Activated CD8-positive, alpha-beta T cell treated with anti-CD3 and anti-CD28 coated beads, Interleukin-2, amount 10 ng/mL, durations not matched to agents 7 days and 5 days (primary cell): ENCODE measurements around the gene DHPS. TPM values are rescaled to one million over a fixed set of nuclear protein-coding genes. Genes with fewer than 3 reads are reported as not detected.
"Not testable (repeated sequence)": the region's sequence is repeated elsewhere in the genome, so short reads cannot be mapped to it uniquely, and the experiment has no call there.

Experiments
- ATAC-seq: fragments of 150-1000 bp; cut with Tn5 transposase; one replicate; pipeline ENCODE4 v1.10.0; 2021; ENCODE audit warnings: moderate library complexity
- CTCF ChIA-PET: fragments of 350-600 bp; sonication (Branson Sonifier 250); formaldehyde crosslinking; loops from one replicate; lab custom pipeline; 2021; ENCODE audit warnings: antibody characterized with exemption; lab: Charles Lee
- POLR2A ChIA-PET: fragments of 350-600 bp; sonication (Branson Sonifier 250); formaldehyde crosslinking; loops from one replicate; lab custom pipeline; 2021; ENCODE audit warnings: antibody characterized with exemption; lab: Charles Lee
- DNase-seq: peaks from one replicate; pipeline ENCODE4 v3.0.0-alpha.2; 2020
- H3K27ac Mint-ChIP-seq: one replicate; pipeline ENCODE4 v1.8.0; 2021; ENCODE audit warnings: mild to moderate bottlenecking, mixed read lengths
- H3K27me3 Mint-ChIP-seq: one replicate; pipeline ENCODE4 v1.8.0; 2021; ENCODE audit warnings: low read depth, mixed read lengths
- H3K36me3 Mint-ChIP-seq: one replicate; pipeline ENCODE4 v1.8.0; 2021; ENCODE audit warnings: low read depth, mixed read lengths
- H3K4me1 Mint-ChIP-seq: one replicate; pipeline ENCODE4 v1.8.0; 2021; ENCODE audit warnings: low read depth, mixed read lengths
- H3K4me3 Mint-ChIP-seq: one replicate; pipeline ENCODE4 v1.8.0; 2021; ENCODE audit warnings: mild to moderate bottlenecking, mixed read lengths
- H3K9me3 Mint-ChIP-seq: one replicate; pipeline ENCODE4 v1.8.0; 2022; ENCODE audit warnings: mixed read lengths; ENCODE audit not compliant: insufficient read depth
- total RNA-seq, 2 experiments: library from RNA; stranded (reverse); gene quantifications; one replicate each; pipeline ENCODE4 v1.2.3, GENCODE V29; 2021

DHPS gene
- total RNA-seq, 2 experiments from 2014 or later, result 109 to 121 TPM

DNA sequence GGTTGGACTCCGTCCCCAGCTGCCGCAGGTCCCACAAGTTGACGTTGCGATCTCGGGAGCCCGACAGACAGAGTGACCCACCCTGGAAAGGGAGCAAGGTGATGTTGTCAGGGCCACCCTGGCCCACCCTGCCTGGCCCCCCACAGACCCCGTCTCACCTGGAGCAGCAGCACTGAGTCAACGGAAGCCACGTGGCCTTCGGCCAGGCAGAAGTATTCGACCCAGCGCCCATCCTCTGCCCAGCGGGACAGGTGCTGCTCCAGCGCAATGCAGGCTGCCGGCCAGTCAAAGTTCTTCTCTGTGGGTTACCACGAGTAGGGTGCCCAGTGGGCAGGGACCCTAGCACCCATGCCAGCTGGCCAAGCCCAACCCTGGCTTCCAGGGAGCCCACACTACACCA is 13.0 kb upstream of the DHPS start:
- no peaks in the 10 kb centered on the region for H3K9me3 Mint-ChIP-seq
- CTCF ChIA-PET, result interaction anchor here (2.4 kb wide), 1 partner anchor 22 kb away, joined by 13 read pairs; no protein-coding TSS in a partner anchor
- POLR2A ChIA-PET, result interaction anchor here (0.7 to 2.4 kb wide), 2 partner anchors 9 to 13 kb away, joined by 3 to 18 read pairs; partner anchors contain the start of gene DHPS
- H3K27me3 Mint-ChIP-seq, result no peaks in the 10 kb centered on the region
- no peak for ATAC-seq
- no peak for DNase-seq
- peaks cover 26% of the 10 kb centered on the region for H3K4me1 Mint-ChIP-seq
- H3K27ac Mint-ChIP-seq, result no peak overlapping the region
- peaks cover 10% of the 10 kb centered on the region for H3K36me3 Mint-ChIP-seq
- H3K4me3 Mint-ChIP-seq, result no peak overlapping the region

DNA sequence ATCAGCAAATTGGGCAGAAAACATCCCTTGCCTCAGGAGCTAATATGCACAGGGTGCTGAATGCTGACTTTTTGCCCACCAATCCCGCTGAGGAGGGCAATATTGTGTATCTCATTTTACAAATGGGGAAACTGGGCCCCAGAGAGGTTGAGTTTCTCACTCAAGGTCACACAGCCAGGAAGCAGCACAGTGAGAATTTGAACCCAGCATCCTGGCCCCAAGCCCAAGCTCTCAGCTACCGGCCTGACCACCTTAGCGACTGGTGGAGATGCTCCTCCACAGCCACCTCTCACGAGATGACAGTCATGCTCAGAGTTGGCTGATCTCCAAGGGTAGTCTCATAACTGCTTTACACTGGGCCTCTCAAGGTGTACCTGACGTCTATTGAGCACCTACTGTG is 11.3 kb upstream of the DHPS start:
- ATAC-seq (no peak), DNase-seq (no peak)
- Mint-ChIP-seq H3K27ac (no peak overlapping the region), H3K9me3 (no peaks in the 10 kb centered on the region), H3K27me3 (no peaks in the 10 kb centered on the region), H3K4me3 (no peak overlapping the region), H3K36me3 (peaks cover 3% of the 10 kb centered on the region), H3K4me1 (peaks cover 23% of the 10 kb centered on the region)
- ChIA-PET POLR2A (interaction anchor here (1.0 kb wide), 1 partner anchor 30 kb away, joined by 4 read pairs; no protein-coding TSS in a partner anchor), CTCF (interaction anchor here (1.1 to 1.2 kb wide), 2 partner anchors 17 to 390 kb away, joined by 3 read pairs; no protein-coding TSS in a partner anchor)

DNA sequence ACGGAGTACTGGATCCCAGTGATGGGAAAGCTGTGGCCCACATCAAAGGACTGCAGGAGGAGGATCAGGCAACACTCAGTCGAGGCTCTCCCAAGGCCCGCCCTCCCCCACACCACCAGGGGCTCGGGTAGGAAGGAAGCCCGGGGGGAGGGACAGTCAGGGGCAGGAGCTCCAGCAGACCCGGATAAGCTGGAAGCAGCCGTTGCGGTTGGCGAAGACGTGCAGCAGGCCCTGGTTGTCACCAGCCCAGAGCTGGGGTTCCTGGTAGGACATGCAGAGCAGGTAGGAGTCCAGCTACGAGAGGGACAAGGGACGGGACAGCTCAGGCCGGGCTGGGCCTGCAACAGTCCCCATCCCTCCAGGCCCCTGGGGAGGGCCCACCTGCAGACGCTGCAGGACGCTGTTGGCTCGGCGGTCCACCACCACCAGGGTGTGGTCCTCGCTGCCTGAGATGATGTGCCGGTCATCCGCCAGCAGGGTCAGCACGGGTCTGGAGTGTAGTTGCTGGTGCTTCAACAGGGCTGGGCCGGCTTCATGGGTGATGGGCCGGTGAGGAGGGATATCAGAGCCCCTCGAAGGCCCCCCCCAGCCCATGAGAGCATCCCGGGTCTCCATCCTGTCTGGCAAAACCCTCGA is 8.0 kb upstream of the DHPS start:
- Mint-ChIP-seq H3K36me3 (no peaks in the 10 kb centered on the region), H3K27ac (no peak overlapping the region), H3K9me3 (no peaks in the 10 kb centered on the region), H3K4me3 (no peak overlapping the region), H3K4me1 (peaks cover 6% of the 10 kb centered on the region), H3K27me3 (no peaks in the 10 kb centered on the region)
- no peak for ATAC-seq
- ChIA-PET POLR2A (no interaction called here), CTCF (no interaction called here)
- no peak for DNase-seq

DNA sequence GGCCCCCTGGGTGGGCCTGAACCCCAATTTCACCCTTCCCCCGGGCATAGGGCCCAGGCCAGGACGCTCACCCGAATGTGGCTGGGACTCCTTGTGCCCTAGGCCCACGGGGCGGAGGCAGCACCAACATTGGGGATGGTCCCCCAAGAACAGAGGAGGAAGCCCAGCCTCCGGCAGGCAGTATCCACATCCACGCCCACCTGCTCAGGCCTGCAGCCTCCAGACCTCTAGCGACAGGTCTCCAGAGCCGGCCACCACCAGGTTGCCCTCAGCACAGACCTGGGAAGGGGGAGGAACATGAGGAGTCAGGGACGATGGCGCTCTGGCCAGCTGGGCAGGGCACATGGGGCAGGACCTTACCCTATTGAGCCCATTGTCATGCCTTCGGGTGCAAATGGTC is 7.3 kb upstream of the DHPS start:
- DNase-seq (no peak), ATAC-seq (no peak)
- no peaks in the 10 kb centered on the region for H3K4me1 Mint-ChIP-seq
- CTCF ChIA-PET, result no interaction called here
- H3K4me3 Mint-ChIP-seq, result no peak overlapping the region
- POLR2A ChIA-PET, result no interaction called here
- H3K27ac Mint-ChIP-seq, result no peak overlapping the region
- no peaks in the 10 kb centered on the region for H3K36me3 Mint-ChIP-seq
- H3K27me3 Mint-ChIP-seq, result no peaks in the 10 kb centered on the region
- no peaks in the 10 kb centered on the region for H3K9me3 Mint-ChIP-seq

DNA sequence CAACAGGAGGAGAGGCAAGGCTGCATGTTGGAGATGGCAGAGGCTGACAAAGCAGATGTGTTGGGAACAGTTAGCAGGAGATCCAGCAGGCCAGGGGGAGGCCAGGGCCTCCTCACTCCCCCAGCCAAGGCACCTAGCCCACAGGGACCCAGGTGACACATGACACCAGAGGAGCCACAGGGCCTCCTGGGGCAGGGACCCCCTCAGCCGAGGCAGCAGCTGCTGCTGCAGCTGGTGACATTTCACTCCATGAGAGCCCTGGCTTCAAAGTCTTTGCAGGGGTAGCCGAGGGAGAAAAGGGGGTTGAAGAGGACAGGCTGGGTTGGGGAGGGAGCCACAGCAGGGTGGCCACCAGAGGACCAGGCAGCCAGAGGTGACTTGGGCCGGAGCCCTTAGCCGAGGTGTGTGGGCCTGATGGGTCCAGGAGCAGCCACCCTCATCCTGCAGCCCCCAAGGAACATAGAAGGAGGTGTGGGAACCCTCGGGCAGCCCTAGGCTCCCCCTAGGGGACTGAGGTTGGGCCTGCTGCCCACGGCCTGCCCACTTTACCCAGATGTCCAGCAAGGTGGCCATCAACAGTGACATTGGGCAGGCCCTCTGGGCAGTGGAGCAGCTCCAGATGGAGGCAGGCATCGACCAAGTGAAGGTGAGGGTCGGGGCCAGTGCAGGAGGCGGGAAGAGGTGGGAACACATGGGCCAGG is 6.0 kb upstream of the DHPS start, which contains the start of gene GNG14:
GNG14 (plus strand) TSS at position 503 of the 701 bp plus-strand sequence; CDS start at position 554, 51 bp downstream.
- Mint-ChIP-seq H3K4me3 (no peak within 1 kb of the TSS), H3K4me1 (no peaks in the 10 kb centered on the region), H3K9me3 (no peaks in the 10 kb centered on the region), H3K27me3 (no peaks in the 10 kb centered on the region), H3K27ac (no peak within 1 kb of the TSS), H3K36me3 (no peaks in the 10 kb centered on the region)
- ATAC-seq (peak; percentile 8), DNase-seq (no peak)
- ChIA-PET POLR2A (no interaction called here), CTCF (no interaction called here)

DNA sequence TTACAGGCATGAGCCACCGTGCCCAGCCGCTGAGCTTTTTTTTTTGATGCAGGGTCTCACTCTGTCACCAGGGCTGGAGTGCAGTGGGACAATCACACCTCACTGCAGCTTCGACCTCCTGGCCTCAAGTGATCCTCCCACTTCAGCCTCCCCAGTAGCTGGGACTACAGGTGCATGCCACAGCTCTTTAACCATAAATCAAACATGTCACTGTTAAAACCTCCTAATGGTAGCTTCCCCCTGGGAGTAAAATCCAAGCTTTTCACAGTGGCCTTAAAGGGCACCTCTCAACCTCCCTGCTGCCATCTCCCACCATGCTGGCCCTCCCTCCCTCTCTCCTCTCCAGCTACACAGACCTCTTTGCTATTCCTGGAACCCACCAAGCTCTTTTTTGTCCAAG is 4.2 kb upstream of the DHPS start:
- POLR2A ChIA-PET, result interaction anchor here (0.7 to 1.9 kb wide), 3 partner anchors 8 to 11 kb away, joined by 3 to 8 read pairs (median 4); partner anchors contain the start of gene FBXW9
- DNase-seq (no peak), ATAC-seq (no peak)
- Mint-ChIP-seq H3K27ac (no peak overlapping the region), H3K9me3 (no peaks in the 10 kb centered on the region), H3K4me3 (no peak overlapping the region), H3K36me3 (peaks cover 4% of the 10 kb centered on the region), H3K27me3 (no peaks in the 10 kb centered on the region), H3K4me1 (peaks cover 4% of the 10 kb centered on the region)
- CTCF ChIA-PET, result interaction anchor here (1.1 to 1.4 kb wide), 3 partner anchors 32 to 75 kb away, joined by 3 to 4 read pairs (median 3); no protein-coding TSS in a partner anchor

DNA sequence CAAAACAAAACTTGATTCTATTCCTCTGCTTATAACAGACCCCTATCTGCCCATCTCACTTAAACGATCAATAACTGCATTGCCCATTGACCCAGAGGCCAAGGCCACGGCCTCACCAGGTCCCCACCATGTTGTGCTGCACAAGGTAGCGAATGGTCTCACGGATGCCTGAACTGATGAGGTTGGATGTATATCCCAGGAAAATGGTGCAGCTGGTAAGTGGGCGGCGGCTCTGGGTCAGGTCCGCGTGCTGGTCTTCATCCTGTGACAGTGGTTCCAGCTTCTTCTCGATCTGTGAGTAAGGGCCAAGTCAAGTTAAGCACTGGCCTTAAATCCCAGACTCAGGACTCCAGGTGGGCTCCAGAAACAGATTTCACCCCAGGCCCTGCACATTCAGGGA is 1.6 kb downstream of the DHPS start:
- peaks cover 24% of the 10 kb centered on the region for H3K4me1 Mint-ChIP-seq
- no peak for ATAC-seq
- no peaks in the 10 kb centered on the region for H3K9me3 Mint-ChIP-seq
- H3K4me3 Mint-ChIP-seq, result peak overlapping the region; percentile 94
- CTCF ChIA-PET, result interaction anchor here (0.9 to 1.7 kb wide), 4 partner anchors 41 to 116 kb away, joined by 3 to 6 read pairs (median 4); no protein-coding TSS in a partner anchor
- POLR2A ChIA-PET, result interaction anchor here (0.7 to 3.0 kb wide), 2 partner anchors 11 to 195 kb away, joined by 3 to 14 read pairs; a partner anchor contains a TSS
- no peaks in the 10 kb centered on the region for H3K27me3 Mint-ChIP-seq
- H3K36me3 Mint-ChIP-seq, result peaks cover 39% of the 10 kb centered on the region
- peak overlapping the region; percentile 54 for H3K27ac Mint-ChIP-seq
- no peak for DNase-seq

DNA sequence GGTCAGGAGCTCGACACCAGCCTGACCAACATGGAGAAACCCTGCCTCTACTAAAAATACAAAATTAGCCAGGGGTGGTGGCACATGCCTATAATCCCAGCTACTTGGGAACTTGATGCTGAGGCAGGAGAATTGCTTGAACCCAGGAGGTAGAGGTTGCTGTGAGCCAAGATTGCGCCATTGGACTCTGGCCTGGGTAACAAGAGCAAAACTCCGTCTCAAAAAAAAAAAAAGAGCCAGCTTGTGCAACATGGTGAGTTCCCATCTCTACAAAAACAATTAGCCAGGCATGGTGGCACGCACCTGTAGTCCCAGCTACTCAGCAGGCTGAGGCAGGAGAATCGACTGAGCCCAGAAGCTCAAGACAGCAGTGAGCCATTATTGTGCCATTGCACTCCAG is 3.6 kb downstream of the DHPS start:
- POLR2A ChIA-PET, result interaction anchor here (1.1 to 1.2 kb wide), 2 partner anchors 9 to 18 kb away, joined by 3 to 4 read pairs; a partner anchor contains a TSS
- Mint-ChIP-seq H3K4me1 (peaks cover 24% of the 10 kb centered on the region), H3K36me3 (peaks cover 48% of the 10 kb centered on the region)
- not testable (repeated sequence) for ATAC-seq, H3K27me3 Mint-ChIP-seq, H3K4me3 Mint-ChIP-seq, H3K9me3 Mint-ChIP-seq, DNase-seq, H3K27ac Mint-ChIP-seq
- CTCF ChIA-PET, result interaction anchor here (1.2 to 2.7 kb wide), 5 partner anchors 9 to 170 kb away, joined by 3 to 10 read pairs (median 6); a partner anchor contains a TSS

DNA sequence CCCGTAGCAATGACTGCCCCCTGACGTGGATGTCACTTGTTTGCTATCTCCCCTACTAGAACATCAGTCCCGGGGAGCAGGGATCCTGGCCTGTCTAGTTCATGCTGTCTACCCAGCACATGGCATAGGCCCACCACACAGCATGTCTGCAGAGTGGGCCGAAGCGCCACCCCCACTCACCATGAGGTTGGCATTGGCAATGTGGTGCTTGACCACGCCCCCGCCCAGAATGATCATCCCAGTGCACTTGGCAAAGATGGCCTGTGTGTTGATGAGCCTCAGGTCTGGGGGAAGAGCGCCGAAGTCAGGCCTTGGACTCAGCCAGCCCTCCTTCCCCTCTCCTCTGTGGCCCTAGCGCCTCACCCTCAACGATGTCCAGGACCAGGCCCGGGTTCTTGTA is 4.8 kb downstream of the DHPS start:
- peaks cover 53% of the 10 kb centered on the region for H3K36me3 Mint-ChIP-seq
- peaks cover 27% of the 10 kb centered on the region for H3K4me1 Mint-ChIP-seq
- H3K27ac Mint-ChIP-seq, result no peak overlapping the region
- no peak overlapping the region for H3K4me3 Mint-ChIP-seq
- no peaks in the 10 kb centered on the region for H3K9me3 Mint-ChIP-seq
- ATAC-seq (no peak), DNase-seq (no peak)
- ChIA-PET CTCF (interaction anchor here (0.7 to 2.7 kb wide), 13 partner anchors 8 to 171 kb away, joined by 3 to 10 read pairs (median 4); partner anchors contain the start of genes FBXW9 and TRIR), POLR2A (interaction anchor here (1.0 to 1.5 kb wide), 2 partner anchors 9 to 18 kb away, joined by 3 to 4 read pairs; no protein-coding TSS in a partner anchor)
- no peaks in the 10 kb centered on the region for H3K27me3 Mint-ChIP-seq

DNA sequence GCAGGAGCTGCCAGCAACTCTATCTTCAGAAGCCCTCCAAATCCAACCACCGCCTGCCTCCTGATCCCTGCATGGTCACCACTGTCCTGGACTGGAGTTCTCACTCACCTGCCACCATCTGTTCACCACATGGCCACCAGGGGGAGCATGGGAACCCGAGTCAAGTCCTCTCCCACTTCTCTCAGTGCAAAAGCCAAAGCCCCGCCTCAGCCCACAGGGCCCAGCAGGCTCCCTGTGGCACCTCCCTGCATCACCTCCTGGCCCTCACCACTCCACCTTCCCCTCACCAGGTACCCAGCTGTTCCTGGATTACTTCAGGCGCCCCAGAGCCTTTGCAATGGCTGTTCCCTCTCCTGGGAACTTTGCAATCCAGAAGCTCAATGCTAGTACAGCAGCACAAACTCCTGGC is 5.3 kb downstream of the DHPS start:
- DNase-seq (peak; percentile 92), ATAC-seq (peak; percentile 56)
- H3K9me3 Mint-ChIP-seq, result no peaks in the 10 kb centered on the region
- no peak overlapping the region for H3K4me3 Mint-ChIP-seq
- peak overlapping the region; percentile 27 for H3K27ac Mint-ChIP-seq
- H3K27me3 Mint-ChIP-seq, result no peaks in the 10 kb centered on the region
- peaks cover 28% of the 10 kb centered on the region for H3K4me1 Mint-ChIP-seq
- peaks cover 55% of the 10 kb centered on the region for H3K36me3 Mint-ChIP-seq
- ChIA-PET POLR2A (interaction anchor here (1.0 to 1.5 kb wide), 2 partner anchors 9 to 19 kb away, joined by 3 to 4 read pairs; no protein-coding TSS in a partner anchor), CTCF (interaction anchor here (0.7 to 2.7 kb wide), 13 partner anchors 17 to 171 kb away, joined by 3 to 10 read pairs (median 4); partner anchors contain the start of genes FBXW9 and TRIR)

DNA sequence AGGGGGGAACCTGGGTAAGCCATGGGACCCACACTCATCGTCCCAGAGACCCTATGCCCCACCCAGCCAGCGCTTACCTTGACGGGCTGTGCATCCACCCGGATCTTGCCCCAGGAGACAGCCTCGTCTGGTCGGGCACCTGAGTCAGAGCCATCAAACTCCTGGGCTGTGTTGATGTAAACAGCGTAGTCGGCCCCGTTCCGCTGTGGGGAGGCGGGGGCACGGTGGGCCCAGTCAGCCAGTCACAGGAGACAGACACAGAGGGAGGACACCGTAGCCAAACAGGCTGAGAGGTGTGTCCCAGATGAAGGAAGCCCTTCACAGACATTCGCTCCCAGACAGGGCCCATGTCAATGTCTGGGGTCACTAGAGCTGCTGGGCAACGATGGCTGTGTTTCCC is 5.7 kb downstream of the DHPS start:
- POLR2A ChIA-PET, result interaction anchor here (1.0 kb wide), 1 partner anchor 19 kb away, joined by 3 read pairs; no protein-coding TSS in a partner anchor
- no peak for DNase-seq
- CTCF ChIA-PET, result interaction anchor here (0.7 to 2.7 kb wide), 9 partner anchors 17 to 172 kb away, joined by 3 to 10 read pairs (median 5); partner anchors contain the start of gene TRIR
- Mint-ChIP-seq H3K36me3 (peaks cover 52% of the 10 kb centered on the region), H3K27ac (no peak overlapping the region), H3K4me3 (no peak overlapping the region), H3K27me3 (no peaks in the 10 kb centered on the region), H3K9me3 (no peaks in the 10 kb centered on the region), H3K4me1 (peaks cover 25% of the 10 kb centered on the region)
- no peak for ATAC-seq
